EL (cell line): ENCODE data around the gene GMEB2.

Experiments
- DNase-seq: peaks from one replicate; pipeline ENCODE4 v3.0.0-alpha.2; 2016

Gene GMEB2

DNA sequence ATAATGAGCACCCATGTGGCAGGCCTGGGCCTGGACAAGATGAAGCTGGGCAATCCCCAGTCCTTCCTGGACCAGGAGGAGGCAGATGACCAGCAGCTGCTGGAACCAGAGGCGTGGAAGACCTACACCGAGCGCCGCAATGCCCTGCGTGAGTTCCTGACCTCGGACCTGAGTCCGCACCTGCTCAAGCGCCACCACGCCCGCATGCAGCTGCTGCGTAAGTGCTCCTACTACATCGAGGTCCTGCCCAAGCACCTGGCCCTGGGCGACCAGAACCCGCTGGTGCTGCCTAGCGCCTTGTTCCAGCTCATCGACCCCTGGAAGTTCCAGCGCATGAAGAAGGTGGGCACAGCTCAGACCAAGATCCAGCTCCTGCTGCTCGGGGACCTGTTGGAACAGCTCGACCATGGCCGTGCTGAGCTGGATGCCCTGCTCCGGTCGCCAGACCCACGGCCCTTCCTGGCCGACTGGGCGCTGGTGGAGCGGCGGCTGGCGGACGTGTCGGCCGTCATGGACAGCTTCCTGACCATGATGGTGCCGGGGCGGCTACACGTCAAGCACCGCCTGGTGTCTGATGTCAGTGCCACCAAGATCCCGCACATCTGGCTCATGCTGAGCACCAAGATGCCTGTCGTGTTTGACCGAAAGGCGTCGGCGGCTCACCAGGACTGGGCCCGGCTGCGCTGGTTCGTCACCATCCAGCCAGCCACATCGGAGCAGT is 71.1 kb downstream of the GMEB2 start:
- no peak for DNase-seq

DNA sequence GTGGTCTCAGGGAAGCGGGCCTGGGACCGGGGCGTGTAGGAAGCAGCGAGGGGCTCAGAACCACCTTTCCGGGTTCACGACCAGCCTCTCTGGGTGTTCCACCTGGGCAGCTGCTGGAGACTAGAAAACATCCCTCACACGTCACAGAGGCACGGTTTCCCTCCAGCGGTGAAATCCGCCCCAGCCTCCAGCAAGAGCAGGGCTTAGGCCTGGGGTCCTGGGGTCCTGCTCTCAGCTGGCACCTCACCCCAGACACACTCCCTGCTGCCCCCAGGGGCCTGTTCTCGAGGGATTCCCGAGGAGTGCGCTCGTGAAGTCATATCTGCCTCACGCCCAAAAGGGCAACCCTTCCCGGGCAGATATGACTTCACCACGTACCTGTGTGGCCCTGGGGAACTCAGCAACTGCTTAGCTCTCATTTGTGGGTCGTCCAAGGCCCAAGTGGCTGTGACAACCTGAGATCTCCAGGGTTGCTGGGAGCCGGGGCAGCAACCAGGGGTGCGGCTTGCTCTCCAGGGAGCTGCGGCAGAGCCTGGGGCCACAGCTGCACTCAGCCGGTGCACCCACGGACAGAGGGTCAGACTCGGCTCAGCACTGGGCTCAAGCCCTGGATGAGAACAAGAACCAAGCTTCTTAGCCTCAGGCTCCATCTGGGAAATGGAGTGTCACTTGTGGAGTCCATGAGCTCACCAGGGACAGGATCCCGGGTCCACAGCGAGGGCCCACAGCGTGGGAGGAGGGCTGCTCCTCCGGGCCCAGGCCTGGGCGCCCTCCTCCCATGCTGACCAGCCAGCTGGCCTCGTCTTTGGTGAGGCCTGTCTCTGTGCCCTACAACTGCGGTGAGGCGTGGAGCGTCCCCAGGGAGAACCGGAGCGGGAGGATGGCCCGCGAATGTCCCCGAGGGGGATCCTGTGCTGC is 72.3 kb downstream of the GMEB2 start:
- peak; percentile 41 for DNase-seq

DNA sequence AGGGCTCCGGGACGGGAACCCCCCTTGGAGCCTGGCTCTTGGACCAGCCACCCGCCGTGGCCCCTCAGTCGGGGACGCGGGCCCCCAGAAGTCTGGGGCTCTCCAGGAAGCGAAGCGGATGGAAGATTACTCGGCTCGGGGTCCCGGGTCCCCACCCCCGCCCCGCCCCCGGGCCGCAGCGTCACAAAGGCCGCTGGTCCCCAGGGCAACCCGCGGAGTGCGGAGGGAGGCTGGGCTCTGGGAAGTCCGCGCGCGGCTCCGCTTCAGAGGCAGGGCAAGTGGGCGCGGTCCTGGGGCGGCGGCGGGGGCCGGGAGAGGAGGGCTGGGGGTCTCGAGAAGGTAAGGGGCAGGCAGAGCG is 73.0 kb downstream of the GMEB2 start, which contains the start of gene FNDC11:
TSS of gene FNDC11 (plus strand) at position 227 of the 358 bp plus-strand sequence. CDS start 1,505 bp downstream, outside the sequence.
- DNase-seq: peak; percentile 48

DNA sequence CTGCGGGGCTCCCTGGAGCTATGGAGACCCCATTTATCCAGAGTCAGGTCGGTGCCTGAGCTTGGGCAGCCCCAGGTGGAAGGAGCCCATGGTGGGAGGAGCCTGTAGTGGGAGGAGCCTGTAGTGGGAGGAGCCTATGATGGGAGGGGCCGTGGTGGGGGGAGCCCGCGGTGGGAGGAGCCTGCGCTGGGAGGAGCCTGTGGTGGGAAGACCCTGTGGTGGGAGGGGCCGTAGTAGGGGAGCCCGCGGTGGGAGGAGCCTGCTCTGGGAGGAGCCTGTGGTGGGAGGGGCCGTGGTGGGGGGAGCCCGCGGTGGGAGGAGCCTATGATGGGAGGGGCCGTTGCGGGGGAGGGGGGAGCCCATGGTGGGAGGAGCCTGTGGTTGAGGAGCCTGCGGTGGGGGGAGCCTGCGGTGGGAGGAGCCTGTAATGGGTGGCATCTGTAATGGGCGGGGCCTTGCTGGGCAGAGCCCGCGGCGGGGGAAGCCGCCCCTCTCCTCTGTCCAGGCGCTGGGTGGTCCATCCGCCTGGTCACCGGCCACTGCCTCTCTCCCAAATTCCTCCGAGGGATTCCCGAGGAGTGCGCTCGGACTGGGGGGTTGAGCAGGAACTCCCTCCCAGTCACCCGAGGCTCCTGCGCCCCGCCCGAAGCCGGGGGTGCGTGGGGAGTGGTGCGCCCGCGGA is 73.5 kb downstream of the GMEB2 start:
- peak; percentile 80 for DNase-seq

DNA sequence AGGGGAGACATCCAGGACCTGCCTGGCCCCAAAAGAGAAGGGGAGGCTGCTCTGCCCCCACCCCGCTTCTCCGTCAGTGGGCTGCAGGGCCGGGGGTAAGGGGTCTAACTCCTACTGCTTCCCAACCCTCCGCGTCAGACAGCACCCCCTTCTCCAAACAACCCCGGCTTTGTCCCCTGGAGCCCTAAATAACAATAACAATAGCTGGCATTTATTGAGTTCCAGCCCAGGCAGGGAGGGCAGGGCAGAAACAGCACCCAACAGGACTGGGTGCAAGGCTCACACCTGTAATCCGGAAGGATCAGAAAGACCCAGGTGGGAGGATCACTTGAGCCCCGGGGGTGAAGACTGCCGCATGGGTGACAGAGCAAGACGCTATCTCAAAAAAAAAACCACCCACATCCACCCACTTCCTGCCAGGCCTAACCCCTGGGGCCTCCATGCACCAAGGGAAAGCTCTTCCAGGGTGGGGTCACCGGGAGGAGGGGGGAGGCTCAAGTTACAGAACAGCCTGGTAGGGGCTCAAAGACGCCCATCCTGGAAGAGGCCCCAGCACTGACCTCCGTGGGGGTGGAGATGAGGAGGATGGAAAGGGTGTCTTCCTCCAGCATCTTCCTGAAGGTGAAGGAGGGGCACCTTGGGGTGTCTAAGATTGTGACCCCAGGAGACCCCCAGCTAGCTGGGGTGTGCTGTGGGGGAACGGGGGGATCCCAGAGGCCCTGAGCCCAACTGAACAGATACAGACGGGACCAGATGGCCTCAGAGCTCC is 74.2 kb downstream of the GMEB2 start:
- DNase-seq: peak; percentile 34

DNA sequence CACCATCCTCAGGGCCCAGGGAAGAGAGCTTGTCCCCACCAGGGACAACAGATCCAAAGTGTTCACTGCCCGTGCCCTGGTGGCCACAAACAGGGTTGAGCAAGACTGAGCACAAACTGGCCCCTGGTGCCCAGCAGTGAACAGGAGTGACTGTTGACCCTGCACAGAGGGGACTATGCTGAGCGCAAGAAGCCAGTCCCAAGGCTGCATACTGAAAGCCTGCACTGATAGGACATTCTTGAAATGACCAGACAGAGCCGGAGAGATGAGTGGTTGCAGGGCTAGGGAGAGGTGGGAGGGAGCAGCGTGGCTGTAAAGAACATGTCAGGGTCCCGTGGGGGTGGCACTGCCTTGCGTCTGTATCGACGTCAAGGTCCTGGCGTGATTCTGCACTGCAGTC is 75.8 kb downstream of the GMEB2 start:
- DNase-seq: peak; percentile 41

DNA sequence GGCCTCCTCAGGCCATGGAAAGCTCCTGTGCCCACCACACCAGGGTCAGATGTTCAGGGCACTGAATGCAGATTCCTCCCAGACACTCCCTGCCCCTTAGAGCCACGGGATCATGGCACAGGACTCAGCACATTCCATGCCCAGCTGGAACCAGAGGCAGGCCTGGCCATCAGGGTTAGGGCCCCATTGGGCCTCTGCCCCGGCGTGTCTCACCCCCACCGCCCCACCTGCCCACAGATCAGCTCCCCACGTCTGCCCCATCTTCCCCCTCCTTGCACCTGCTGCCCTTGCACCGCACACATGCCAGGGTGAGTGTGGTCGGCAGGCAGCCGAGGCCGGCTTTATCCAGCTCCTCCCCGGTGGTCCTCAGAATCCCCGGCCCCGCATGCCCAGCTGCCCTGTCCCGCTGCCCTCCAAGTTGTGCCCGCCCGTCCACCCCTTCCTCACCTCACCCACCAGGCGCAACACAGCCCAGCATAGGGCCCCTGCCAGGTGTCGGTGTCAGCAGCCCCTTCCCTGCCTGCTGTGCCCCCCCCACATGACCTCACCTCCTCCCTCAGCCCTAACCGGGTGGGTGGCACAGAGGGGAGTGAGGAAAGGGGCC is 77.1 kb downstream of the GMEB2 start:
- DNase-seq: no peak

DNA sequence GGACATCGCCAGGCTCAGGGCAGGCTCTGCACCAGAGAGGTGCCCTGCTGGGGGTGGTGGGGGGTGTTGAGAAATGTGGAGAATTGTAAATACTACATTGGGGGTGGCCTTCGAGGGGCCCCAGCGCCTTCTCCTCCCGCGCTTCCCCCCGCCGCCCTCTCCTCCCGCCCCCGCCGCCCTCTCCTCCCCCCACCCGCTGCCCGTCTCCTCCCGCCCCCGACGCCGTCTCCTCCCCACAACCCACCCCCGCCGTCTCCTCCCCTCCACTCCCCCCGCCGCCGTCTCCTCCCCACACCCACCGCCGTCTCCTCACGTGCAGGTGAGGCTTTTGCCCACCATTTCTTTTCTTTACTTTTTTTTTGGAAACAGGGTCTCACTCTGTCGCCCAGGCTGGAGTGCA is 77.9 kb downstream of the GMEB2 start:
- DNase-seq: no peak

DNA sequence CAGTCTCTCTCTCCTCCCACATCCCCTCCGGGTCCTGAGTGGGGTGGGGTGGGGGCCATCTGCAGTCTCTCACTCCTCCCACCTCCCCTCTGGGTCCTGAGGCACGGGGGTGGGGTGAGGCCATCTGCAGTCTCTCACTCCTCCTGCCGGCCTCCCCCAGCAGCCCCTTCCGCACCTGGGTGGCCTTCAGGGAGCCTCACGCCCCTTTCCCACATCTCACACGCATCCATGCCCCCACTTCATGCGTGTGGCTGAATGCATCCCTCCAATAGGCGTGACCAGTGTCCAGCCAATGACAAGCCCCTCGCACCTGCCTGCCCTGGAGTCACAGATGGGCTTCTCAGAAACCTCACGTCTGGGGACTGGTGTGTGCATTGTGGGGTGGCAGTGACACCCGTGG is 78.4 kb downstream of the GMEB2 start:
- DNase-seq: no peak

DNA sequence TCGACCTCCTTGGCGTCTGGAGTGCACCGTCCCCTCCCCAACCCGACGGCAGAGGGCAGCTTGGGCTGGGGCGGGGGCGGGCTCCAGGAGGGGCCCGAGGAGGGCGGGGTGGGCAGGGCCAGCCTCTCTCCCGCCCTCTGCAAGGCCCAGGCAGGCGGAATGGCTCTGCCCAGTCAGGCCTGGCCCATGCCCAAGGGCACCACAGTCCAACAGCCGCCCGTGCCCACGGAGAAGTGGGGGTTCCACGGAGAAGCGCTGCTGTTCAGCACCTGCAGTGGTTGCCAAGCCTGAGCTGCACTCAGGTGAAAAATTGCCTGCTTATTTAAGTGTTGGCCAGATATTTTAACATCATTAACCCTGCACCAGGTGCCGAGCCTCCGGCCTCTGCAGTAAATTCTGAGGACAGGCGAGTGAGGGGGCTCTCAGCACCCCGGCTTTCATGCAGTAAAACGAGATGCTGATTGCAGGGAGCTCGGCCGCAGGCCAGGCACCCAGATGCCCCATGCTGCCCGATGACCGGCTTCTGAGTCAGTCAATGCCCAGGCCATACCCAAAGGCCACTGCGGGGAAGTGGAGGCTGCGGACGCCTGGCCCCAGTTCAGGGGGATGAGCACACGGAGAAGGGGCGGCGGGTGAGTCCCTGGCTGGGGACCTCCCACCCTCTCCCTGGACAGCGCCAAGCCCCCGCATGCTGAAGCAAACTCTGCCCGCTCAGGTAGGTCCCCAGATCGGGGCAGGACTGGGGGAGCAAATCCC is 79.0 kb downstream of the GMEB2 start, which contains the start of gene SRMS:
TSS of gene SRMS (minus strand) at position 25 of the 756 bp plus-strand sequence. CDS start 286 bp downstream, outside the sequence.
- no peak for DNase-seq

DNA sequence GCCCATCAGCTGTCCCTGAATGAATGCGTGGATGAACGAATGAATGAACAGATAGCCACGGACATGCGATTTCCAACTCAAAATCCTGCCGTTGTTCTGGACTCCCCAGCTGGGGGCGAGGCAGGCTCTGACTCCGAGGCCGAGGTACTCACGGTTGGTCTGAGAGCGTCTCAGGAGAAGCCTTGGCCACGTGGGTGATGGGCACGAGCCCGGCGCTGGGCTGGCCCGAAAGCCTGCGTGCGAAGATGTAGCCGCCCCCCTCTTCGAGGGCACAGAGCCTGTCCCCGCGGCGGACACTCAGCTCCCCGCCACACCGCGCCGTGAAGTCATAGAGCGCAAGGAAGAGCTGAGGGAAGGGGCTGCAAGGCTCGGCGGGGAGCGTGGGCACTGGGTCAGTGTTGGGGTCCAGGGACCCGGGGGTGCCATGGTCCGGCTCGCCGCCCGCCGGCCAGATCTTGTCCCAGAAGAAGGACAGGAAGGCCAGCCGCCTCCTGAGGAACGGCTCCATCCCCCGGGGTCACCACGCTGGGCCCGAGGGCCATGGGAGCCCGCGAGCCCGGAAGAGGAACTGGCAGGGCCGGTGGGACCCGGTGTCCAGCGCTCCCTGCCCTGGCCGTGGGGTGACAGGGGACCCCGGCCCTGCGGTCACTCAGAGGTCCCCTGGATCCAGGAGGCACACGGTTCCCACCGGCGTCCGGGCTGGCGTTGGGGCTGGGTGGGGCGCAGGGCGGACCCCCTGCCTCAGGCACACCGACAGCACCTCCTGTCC is 79.8 kb downstream of the GMEB2 start:
- DNase-seq: no peak

DNA sequence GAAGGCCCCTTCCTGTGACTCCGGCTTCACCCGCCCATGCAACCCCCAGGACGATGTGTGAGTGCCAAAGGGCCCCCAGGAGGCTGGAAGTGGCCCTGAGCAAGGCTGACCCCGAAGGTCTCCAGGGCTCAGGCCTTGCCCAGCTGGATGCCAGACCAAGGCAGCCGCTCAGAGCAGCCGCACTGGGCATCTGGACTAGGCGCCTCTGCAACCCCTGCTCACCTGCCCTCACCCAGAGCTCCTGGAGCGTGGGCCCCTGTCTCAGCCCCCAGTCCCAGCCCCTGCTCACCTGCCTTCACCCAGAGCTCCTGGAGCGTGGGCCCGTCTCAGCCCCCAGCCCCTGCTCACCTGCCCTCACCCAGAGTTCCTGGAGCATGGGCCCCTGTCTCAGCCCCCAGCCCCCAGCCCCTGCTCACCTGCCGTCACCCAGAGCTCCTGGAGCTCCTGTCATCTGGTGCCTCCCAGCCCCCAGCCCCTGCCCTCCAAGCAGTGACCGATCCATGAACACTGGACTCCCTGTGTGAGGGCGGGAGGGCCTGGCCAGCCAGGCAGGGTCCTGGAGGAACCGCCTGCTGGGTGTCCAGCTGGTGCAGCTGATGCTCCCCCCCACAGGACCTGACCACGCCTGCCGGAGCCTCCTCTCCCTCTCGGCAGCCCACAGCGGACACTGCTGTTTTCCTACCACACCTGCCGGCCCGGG is 80.5 kb downstream of the GMEB2 start:
- no peak for DNase-seq

DNA sequence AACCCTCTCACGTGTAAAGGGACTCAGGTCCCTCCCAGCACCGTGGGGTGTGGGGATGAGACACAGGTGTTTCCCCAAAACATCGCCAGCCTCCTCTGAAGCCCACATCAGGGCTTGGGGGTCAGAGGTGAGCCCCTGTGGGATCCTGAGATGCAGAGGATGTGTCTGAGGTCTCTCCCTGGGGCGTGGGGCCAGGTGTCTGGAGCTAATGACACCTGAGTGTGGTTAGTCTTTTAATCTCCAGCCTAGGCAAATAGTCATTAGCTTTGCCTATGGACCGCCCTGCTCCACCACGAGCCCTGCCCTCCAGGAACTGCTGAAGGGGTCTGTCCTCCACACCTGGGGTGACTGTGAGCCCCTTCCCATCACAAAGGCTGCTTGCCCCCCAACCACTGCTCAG is 81.1 kb downstream of the GMEB2 start:
- DNase-seq: no peak

DNA sequence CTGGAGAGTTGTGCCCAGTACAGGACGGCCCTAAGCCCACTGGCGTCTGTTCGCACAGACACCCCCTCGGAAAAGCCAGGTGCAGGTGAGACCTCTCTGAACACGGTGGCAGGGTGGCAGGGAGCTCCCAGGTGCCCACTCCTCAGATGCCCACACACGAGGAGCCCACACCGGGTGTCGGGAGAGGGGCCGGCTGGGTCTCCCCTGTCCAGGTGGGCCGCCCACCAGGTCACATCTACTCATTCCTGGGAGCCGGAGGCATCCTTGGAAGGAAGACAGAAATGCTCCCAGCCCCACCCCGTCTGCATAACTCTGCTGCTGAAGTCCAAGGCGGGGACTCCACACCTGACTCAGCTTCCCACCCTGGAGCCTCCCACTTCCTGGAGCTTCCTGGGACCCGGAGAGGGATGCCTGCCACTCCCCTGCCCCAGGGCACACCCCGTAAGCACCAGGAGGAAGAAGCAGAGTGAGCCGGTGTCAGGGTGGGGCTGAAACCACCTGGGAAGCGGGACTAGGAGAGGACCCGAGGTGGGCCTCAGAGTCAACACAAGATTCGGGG is 81.9 kb downstream of the GMEB2 start:
- peak; percentile 37 for DNase-seq

DNA sequence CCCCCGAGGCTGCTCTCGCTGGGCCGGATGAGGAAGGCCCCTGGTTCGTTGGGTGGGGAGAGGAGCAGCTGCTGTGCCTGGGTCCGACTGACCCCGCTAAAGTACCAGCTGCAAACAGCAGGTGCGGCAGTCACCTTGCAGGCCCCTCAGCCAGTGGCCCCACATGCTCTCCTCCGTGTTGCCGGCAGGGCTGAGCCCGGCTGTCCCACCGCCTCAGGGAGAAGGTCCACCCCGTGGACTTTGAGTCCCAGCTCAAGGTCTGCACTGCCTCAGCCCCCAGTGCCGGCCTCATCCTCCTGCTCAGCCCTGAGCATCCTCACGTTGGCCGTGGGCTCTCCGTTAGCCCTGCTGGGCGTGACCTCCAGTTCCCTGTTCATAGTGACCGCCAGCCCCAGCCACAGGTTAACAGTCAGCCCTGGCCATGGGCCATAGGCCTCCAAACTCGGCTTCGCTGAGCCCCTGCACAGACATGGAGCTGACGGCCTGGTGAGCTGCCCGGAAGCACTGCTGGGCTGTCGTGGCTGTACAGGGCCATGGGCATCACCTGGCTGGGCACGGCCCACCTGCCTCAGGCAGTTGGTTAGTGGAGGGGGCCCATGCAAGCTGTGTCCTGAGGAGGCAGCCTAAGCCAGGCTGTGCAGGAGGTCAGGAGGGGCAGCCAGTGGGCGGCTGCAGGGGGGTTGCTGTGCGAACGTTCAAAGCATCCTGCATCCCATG is 82.5 kb downstream of the GMEB2 start:
- DNase-seq: no peak

DNA sequence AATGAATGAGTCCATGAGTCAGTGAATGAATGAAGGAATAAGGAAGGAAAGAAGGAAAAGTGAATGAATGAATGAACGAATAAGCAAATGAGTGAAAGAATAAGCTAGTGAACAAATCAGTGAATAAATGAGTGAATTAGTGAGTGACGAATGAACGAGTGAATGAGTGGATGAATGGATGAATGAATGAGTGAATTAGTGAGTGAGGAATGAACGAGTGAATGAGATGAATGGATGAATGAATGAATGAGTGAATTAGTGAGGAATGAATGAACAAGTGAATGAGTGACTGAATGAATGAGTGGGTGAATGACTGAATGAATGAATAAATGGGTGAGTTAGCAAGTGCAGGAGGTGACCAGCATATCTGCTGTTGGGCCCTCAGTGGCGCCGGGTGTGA is 83.2 kb downstream of the GMEB2 start:
- no peak for DNase-seq

DNA sequence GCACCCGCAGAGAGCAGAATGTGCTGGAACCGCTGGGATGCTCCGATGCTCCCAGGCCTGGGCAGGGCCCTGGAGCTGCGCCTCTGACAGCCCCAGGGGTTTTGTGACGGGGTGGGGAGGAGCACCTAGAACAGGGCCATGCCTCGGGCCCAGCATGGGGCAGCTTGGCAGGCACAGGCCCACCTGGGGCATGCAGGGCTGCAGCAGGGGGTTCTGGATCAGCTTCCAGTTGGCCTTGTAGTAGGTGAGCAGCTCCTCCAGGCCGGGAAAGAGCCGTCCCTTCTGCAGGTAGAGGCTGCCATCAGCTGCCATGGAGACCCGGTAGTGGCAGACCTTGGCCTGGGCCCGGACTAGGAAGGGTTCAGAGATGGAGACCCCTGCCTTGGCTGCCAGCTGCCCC is 83.8 kb downstream of the GMEB2 start:
- DNase-seq: no peak

DNA sequence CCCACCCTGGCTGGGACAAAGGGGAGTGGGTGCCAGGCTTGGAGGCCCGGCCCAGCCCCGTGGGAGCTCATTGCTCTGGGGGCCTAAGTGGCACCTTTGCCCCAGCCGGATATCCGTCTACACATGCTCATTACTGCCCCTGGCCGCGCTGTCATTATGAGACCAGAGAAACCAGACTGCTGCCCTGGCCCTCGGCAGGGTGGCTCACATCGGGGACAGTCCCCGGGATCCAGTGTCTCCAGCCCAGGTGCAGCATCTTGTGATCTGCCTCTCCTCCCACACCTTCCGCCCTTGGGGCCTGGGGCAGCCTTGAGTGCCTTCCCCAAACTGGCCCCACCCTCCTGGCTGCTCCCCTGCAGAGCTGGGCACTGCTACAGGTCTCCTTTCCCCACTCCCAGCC is 84.2 kb downstream of the GMEB2 start:
- DNase-seq: no peak

DNA sequence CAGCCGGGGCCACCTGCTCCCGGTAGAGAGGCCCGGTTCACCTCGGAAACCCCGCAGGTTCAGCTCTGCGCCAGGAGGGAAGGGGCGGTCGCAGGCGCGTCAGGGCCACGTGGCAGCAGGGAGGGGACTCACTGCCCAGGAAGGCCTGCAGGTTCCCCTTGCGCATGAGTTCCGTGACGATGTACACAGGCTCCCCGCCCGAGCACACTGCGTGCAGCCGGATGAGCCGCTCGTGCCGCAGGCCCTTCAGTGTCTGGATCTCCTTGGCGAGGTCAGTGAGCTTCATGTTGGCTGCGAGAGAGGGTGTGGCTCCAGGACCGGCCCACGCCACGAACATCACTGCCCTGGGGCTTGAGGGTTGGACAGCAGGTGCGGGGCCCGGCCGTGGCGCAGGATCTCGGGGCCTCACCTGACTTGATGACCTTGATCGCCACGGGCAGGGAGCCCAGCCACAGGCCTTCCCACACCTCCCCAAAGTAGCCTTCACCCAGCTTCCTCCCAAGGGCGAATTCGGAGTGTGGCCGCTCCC is 84.8 kb downstream of the GMEB2 start:
- DNase-seq: no peak
